ENCODE measurements around the gene FANCL. TPM values are rescaled to one million over a fixed set of nuclear protein-coding genes. Genes with fewer than 3 reads are reported as not detected.

Gene FANCL
- total RNA-seq, 1 experiment from 2014 or later: 25.7 TPM

GRCh38 chr2:58122540-58122939 lies 118.6 kb downstream of the FANCL start:
- H3K27me3 ChIP-seq (ENCODE audit: control insufficient read depth, insufficient read depth, low read length): no peaks in the 10 kb centered on the region
- no peak overlapping the region for H3K27ac ChIP-seq (ENCODE audit: low read length)
- intact Hi-C loops (cut with micrococcal nuclease; ENCODE audit: unreplicated experiment): no loop called here
- H3K4me1 ChIP-seq (ENCODE audit: control insufficient read depth, insufficient read depth, low read length): no peaks in the 10 kb centered on the region
- DNase-seq (ENCODE audit: low read depth, low spot score) (no peak), ATAC-seq (no peak)
- ChIA-PET CTCF (no interaction called here), POLR2A (no interaction called here)
- H3K9me3 ChIP-seq (ENCODE audit: control insufficient read depth, insufficient read depth, low read depth, low read length): no peaks in the 10 kb centered on the region
- no peak for TF ChIP-seq POLR2AphosphoS5 (IDR thresholded peaks at IDR 0.05; ENCODE audit: low read depth, low read length)
- TF ChIP-seq SIN3A (IDR thresholded peaks at IDR 0.05; ENCODE audit: borderline replicate concordance, insufficient read depth, low read depth, low read length): no peak
- TF ChIP-seq, protein P1, sequence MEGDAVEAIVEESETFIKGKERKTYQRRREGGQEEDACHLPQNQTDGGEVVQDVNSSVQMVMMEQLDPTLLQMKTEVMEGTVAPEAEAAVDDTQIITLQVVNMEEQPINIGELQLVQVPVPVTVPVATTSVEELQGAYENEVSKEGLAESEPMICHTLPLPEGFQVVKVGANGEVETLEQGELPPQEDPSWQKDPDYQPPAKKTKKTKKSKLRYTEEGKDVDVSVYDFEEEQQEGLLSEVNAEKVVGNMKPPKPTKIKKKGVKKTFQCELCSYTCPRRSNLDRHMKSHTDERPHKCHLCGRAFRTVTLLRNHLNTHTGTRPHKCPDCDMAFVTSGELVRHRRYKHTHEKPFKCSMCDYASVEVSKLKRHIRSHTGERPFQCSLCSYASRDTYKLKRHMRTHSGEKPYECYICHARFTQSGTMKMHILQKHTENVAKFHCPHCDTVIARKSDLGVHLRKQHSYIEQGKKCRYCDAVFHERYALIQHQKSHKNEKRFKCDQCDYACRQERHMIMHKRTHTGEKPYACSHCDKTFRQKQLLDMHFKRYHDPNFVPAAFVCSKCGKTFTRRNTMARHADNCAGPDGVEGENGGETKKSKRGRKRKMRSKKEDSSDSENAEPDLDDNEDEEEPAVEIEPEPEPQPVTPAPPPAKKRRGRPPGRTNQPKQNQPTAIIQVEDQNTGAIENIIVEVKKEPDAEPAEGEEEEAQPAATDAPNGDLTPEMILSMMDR (IDR thresholded peaks at IDR 0.05): no peak
- no peak for TF ChIP-seq TCF7L2 (IDR thresholded peaks at IDR 0.05; ENCODE audit: low read depth, low read length)
- TF ChIP-seq, protein P2, sequence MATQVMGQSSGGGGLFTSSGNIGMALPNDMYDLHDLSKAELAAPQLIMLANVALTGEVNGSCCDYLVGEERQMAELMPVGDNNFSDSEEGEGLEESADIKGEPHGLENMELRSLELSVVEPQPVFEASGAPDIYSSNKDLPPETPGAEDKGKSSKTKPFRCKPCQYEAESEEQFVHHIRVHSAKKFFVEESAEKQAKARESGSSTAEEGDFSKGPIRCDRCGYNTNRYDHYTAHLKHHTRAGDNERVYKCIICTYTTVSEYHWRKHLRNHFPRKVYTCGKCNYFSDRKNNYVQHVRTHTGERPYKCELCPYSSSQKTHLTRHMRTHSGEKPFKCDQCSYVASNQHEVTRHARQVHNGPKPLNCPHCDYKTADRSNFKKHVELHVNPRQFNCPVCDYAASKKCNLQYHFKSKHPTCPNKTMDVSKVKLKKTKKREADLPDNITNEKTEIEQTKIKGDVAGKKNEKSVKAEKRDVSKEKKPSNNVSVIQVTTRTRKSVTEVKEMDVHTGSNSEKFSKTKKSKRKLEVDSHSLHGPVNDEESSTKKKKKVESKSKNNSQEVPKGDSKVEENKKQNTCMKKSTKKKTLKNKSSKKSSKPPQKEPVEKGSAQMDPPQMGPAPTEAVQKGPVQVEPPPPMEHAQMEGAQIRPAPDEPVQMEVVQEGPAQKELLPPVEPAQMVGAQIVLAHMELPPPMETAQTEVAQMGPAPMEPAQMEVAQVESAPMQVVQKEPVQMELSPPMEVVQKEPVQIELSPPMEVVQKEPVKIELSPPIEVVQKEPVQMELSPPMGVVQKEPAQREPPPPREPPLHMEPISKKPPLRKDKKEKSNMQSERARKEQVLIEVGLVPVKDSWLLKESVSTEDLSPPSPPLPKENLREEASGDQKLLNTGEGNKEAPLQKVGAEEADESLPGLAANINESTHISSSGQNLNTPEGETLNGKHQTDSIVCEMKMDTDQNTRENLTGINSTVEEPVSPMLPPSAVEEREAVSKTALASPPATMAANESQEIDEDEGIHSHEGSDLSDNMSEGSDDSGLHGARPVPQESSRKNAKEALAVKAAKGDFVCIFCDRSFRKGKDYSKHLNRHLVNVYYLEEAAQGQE (IDR thresholded peaks at IDR 0.05; ENCODE audit: insufficient read depth in 1 of 2, low read depth in 2 of 2, low read length in 1 of 2): no peak
- in situ Hi-C loops (cut with HindIII; ENCODE audit: low pct_unique_long_range_greater_than_20kb, low sequenced_read_pairs): no loop called here
- BruUV-seq (replicated peaks): no TSS peak
- no peaks in the 10 kb centered on the region; the same call in 1 of the 2 replicates for H3K36me3 ChIP-seq (ENCODE audit: control insufficient read depth, insufficient read depth, low read length)
- H3K4me3 ChIP-seq (ENCODE audit: low read depth in 2 of 2, low read length in 2 of 2): no peak overlapping the region

DNA sequence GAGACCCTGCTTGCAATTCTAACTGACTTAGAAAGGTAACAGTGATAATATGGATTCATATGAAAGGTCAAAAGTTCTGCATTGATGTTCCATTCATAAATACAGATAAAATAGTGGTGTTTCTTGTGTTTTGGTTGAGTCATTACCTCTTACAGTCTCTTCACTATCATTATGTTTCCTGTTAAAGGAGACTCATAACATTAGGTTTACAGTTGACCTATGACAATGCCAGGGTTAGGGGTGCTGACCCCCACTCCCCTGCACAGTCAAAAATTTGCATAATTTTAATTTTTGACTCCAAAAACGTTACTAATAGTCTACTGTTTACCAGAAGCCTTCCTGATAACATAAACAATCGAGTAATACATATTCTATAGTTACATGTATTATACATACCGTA lies 119.1 kb downstream of the FANCL start:
- Histone ChIP-seq H3K36me3 (ENCODE audit: control insufficient read depth, insufficient read depth, low read length) (no peaks in the 10 kb centered on the region; the same call in 1 of the 2 replicates), H3K27me3 (ENCODE audit: control insufficient read depth, insufficient read depth, low read length) (no peaks in the 10 kb centered on the region), H3K4me3 (ENCODE audit: low read depth in 2 of 2, low read length in 2 of 2) (no peak overlapping the region), H3K9me3 (ENCODE audit: control insufficient read depth, insufficient read depth, low read depth, low read length) (no peaks in the 10 kb centered on the region), H3K27ac (ENCODE audit: low read length) (no peak overlapping the region), H3K4me1 (ENCODE audit: control insufficient read depth, insufficient read depth, low read length) (no peaks in the 10 kb centered on the region)
- intact Hi-C loops (cut with micrococcal nuclease; ENCODE audit: unreplicated experiment) (no loop called here), in situ Hi-C loops (cut with HindIII; ENCODE audit: low pct_unique_long_range_greater_than_20kb, low sequenced_read_pairs) (no loop called here)
- ChIA-PET CTCF (no interaction called here), POLR2A (no interaction called here)
- DNase-seq (ENCODE audit: low read depth, low spot score) (no peak), ATAC-seq (no peak)
- no TSS peak for BruUV-seq (replicated peaks)
- TF ChIP-seq POLR2AphosphoS5 (IDR thresholded peaks at IDR 0.05; ENCODE audit: low read depth, low read length): no peak
- TF ChIP-seq SIN3A (IDR thresholded peaks at IDR 0.05; ENCODE audit: borderline replicate concordance, insufficient read depth, low read depth, low read length): no peak
- no peak for TF ChIP-seq TCF7L2 (IDR thresholded peaks at IDR 0.05; ENCODE audit: low read depth, low read length)
- TF ChIP-seq, protein P1 (IDR thresholded peaks at IDR 0.05): no peak
- TF ChIP-seq, protein P2 (IDR thresholded peaks at IDR 0.05; ENCODE audit: insufficient read depth in 1 of 2, low read depth in 2 of 2, low read length in 1 of 2): no peak
